ENCODE measurements around the gene DENND4A. TPM values are rescaled to one million over a fixed set of nuclear protein-coding genes. Genes with fewer than 3 reads are reported as not detected.

The DENND4A gene
- total RNA-seq, 4 donors from 2014 or later, result 24.4 to 46.4 (median 33.1) TPM

DNA sequence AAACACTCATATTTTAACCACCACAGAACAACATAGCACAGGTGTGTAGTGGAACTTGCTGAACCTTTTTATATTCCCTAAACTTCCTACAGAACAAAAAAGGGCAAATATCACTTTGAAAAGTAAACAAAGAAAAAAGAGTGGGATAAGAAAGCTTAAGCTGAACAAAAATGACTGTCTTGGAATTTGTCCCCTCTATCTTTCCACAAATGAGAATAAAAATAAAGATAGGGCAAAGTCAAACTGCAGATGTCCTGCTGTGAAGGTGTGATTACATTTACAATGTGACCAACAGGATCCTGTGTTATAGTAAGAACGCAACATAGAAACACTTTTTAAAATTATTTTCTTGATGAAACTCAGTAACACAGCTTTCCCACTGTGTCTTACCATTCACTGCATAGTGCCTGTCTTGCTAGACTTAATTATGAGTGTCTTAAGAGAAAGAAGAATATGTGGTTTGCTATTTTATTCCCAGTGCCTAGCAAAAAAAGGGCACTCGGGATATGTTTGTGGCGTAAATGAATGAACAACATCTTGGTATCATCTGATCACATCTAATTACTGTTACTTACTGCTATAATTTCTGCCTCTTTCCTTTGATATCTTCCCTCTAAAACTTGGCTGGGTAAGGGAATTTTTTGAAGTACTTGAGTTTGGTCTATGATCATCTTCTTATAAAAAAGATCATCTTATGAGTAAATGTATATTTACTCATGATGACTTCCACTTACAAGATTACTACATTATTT lies 67.5 kb downstream of the DENND4A start:
- Histone ChIP-seq H3K27me3 (no peaks in the 10 kb centered on the region), H3K27ac (no peak overlapping the region), H3K4me3 (no peak overlapping the region), H3K4me1 (no peaks in the 10 kb centered on the region), H3K36me3 (peaks cover 0 to 82% of the 10 kb centered on the region in 2 donors), H3K9me3 (no peaks in the 10 kb centered on the region)
- no peak for TF ChIP-seq POLR2A (IDR thresholded peaks at IDR 0.05)
- TF ChIP-seq, protein P1, sequence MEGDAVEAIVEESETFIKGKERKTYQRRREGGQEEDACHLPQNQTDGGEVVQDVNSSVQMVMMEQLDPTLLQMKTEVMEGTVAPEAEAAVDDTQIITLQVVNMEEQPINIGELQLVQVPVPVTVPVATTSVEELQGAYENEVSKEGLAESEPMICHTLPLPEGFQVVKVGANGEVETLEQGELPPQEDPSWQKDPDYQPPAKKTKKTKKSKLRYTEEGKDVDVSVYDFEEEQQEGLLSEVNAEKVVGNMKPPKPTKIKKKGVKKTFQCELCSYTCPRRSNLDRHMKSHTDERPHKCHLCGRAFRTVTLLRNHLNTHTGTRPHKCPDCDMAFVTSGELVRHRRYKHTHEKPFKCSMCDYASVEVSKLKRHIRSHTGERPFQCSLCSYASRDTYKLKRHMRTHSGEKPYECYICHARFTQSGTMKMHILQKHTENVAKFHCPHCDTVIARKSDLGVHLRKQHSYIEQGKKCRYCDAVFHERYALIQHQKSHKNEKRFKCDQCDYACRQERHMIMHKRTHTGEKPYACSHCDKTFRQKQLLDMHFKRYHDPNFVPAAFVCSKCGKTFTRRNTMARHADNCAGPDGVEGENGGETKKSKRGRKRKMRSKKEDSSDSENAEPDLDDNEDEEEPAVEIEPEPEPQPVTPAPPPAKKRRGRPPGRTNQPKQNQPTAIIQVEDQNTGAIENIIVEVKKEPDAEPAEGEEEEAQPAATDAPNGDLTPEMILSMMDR (IDR thresholded peaks at IDR 0.05 in 4 of 5, conservative IDR thresholded peaks at IDR 0.05 in 1 of 5), result no peak
- no peak for ATAC-seq
- intact Hi-C loops (cut with DNase I; ENCODE audit: low total_unique reads), result no loop called here
- no peak for DNase-seq
- in situ Hi-C loops (cut with MboI; ENCODE audit: low sequenced_read_pairs in 4 of 4), result no loop called here

DNA sequence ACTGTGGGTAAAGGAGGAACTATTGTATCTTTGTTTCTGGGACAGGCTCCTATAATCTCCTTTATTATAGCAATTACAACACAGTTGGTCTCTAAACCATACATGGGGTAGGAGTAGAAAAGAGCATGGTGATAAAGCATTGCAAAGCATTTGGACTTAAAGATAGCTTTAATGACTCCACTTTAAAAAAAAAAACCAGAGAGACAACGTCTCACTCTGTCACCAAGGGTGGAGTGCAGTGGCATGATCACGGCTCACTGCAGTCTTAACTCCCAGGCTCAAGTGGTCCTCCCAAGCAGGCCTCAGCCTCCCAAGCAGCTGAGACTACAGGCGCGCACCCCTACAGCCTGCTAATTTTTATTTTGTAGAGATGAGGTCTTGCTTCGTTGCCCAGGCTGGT lies 68.2 kb downstream of the DENND4A start:
- peaks cover 0 to 81% of the 10 kb centered on the region in 2 donors for H3K36me3 ChIP-seq
- intact Hi-C loops (cut with DNase I; ENCODE audit: low total_unique reads) (no loop called here), in situ Hi-C loops (cut with MboI; ENCODE audit: low sequenced_read_pairs in 4 of 4) (no loop called here)
- no peak for ATAC-seq
- no peak overlapping the region for H3K27ac ChIP-seq
- H3K27me3 ChIP-seq, result no peaks in the 10 kb centered on the region
- no peak overlapping the region for H3K4me3 ChIP-seq
- no peaks in the 10 kb centered on the region for H3K9me3 ChIP-seq
- TF ChIP-seq, protein P1 (IDR thresholded peaks at IDR 0.05 in 4 of 5, conservative IDR thresholded peaks at IDR 0.05 in 1 of 5), result no peak
- TF ChIP-seq POLR2A (IDR thresholded peaks at IDR 0.05), result no peak
- no peak for DNase-seq
- no peaks in the 10 kb centered on the region for H3K4me1 ChIP-seq

DNA sequence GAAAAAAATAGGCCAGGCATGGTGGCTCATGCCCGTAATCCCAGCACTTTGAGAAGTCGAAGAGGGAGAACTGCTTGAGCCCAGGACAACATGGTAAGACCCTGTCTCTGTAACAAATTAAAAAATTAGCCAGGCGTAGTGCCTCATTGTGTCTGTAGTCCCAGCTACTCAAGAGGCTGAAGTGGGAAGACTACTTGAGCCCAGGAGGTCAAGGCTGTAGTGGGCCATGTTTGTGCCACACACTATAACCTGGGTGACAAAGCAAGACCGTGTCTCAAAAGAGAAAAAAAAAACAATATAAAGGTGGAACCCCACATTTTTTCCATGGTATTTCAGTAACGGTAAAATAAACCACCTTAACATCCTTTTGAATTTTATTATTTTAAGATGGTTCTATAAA lies 69.9 kb downstream of the DENND4A start:
- intact Hi-C loops (cut with DNase I; ENCODE audit: low total_unique reads), result no loop called here

DNA sequence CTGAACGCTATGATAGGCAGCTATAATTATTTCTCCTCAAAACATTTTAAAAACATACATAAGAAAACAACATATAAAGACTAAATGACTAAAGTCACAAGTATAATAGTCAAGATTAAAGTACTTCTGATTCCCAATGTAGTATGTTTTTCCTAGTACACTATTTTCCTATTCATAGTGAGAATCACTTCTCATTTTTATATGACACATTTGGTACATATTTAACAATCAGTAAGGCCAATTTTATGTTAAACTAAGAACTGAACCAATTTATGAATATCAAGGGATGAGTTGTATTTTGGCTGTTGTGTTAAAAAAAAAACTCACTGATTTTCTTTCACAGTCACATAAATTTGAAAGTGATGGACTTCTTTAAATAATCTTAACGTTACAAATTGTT lies 79.7 kb downstream of the DENND4A start:
- TF ChIP-seq, protein P1 (IDR thresholded peaks at IDR 0.05 in 4 of 5, conservative IDR thresholded peaks at IDR 0.05 in 1 of 5), result no peak
- intact Hi-C loops (cut with DNase I; ENCODE audit: low total_unique reads) (loop anchor here (10.0 kb wide), 1 partner anchor 48 kb away; no protein-coding TSS in a partner anchor), in situ Hi-C loops (cut with MboI; ENCODE audit: low sequenced_read_pairs in 4 of 4) (no loop called here)
- Histone ChIP-seq H3K27ac (no peak overlapping the region), H3K9me3 (no peaks in the 10 kb centered on the region), H3K4me1 (no peaks in the 10 kb centered on the region), H3K4me3 (no peak overlapping the region), H3K27me3 (no peaks in the 10 kb centered on the region), H3K36me3 (peaks cover 0 to 30% of the 10 kb centered on the region in 2 donors)
- DNase-seq, result no peak
- no peak for ATAC-seq

More for the DNA sequence above, 69.9 kb downstream of the DENND4A start:
- TF ChIP-seq, protein P1 (IDR thresholded peaks at IDR 0.05 in 4 of 5, conservative IDR thresholded peaks at IDR 0.05 in 1 of 5), result no peak
- TF ChIP-seq POLR2A (IDR thresholded peaks at IDR 0.05), result no peak
- Histone ChIP-seq H3K27me3 (no peaks in the 10 kb centered on the region), H3K4me1 (no peaks in the 10 kb centered on the region), H3K36me3 (peaks cover 0 to 78% of the 10 kb centered on the region in 2 donors), H3K27ac (no peak overlapping the region), H3K4me3 (no peak overlapping the region), H3K9me3 (no peaks in the 10 kb centered on the region)
- in situ Hi-C loops (cut with MboI; ENCODE audit: low sequenced_read_pairs in 4 of 4), result no loop called here
- ATAC-seq (no peak), DNase-seq (no peak)
